Measurements from ENCODE around the gene SSNA1.
A peak's percentile ranks its signal among the peaks of the same experiment; 100 is the strongest.

The SSNA1 gene, protein sequence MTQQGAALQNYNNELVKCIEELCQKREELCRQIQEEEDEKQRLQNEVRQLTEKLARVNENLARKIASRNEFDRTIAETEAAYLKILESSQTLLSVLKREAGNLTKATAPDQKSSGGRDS

GRCh38 chr9:137188490-137189296 is at the start of gene SSNA1, which contains the start of gene ANAPC2:
SSNA1 (plus strand) TSS chr9:137188676; CDS start chr9:137188727, 51 bp downstream.
ANAPC2 (minus strand) TSS chr9:137188560; CDS start chr9:137188532, 28 bp downstream.
- peak; percentile 87 for DNase-seq

DNA sequence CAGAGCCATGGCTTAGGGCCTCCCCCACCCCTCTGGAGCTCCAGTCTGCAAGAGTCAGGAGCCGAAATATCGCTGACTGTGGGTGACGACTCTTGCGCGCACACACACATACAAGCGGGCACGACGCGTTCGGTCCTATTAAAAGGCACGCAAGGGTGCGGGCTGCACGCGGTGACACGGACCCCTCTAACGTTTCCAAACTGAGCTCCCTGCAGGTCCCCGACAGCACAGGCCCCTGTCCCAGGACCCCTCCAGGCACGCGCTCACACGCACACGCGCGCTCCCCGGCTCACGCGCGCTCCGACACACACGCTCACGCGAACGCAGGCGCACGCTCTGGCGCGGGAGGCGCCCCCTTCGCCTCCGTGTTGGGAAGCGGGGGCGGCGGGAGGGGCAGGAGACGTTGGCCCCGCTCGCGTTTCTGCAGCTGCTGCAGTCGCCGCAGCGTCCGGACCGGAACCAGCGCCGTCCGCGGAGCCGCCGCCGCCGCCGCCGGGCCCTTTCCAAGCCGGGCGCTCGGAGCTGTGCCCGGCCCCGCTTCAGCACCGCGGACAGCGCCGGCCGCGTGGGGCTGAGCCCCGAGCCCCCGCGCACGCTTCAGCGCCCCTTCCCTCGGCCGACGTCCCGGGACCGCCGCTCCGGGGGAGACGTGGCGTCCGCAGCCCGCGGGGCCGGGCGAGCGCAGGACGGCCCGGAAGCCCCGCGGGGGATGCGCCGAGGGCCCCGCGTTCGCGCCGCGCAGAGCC is 49.6 kb upstream of the SSNA1 start, which contains the start of gene GRIN1:
TSS of gene GRIN1 (plus strand) at position 433 of the 746 bp plus-strand sequence. CDS start 333 bp downstream, outside the sequence.
- no peak for DNase-seq

GRCh38 chr9:137139468-137140150 is 48.9 kb upstream of the SSNA1 start:
- DNase-seq: no peak

DNA sequence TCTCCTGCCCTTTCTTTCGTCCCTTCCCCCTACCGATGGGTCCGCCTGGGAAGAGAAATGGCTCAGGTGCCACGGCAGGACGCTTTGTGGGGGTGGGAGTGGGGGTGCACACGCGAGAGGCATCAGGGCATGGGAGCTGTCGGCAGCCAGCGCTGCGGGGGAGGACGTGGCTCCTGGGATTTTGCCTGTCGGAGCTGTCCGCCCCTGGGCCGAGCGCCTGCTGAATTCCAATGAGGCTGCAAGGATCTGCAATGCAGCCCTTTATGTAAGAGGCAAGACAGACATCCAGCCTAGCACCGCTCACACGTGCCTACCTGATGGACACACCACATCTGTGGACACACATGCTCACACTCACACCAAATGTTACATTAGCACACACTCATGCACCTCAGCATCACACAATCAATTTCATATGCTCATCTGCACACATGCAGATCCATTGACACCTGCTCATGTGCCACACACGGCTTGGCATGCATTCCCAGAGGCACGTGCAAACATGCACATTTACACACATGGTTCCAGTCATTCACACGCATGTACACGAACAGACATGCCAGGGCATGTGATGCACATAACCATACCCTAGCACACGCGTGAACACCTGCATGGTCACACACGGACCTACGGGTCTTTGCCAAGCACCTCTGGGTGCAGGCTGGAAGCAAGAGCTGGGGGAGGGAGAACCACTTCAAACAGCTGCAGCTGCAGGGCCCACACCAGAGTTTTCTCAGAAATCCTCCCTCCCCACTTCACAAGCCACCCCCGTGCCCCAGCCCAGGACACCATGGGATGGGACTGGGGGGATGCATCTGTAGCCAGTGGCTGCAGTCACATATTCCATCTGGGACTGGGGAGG is 48.1 kb upstream of the SSNA1 start:
- DNase-seq: no peak

- DNase-seq: no peak
Measured at GRCh38 chr9:137141050-137141810, 47.2 kb upstream of the SSNA1 start.

DNA sequence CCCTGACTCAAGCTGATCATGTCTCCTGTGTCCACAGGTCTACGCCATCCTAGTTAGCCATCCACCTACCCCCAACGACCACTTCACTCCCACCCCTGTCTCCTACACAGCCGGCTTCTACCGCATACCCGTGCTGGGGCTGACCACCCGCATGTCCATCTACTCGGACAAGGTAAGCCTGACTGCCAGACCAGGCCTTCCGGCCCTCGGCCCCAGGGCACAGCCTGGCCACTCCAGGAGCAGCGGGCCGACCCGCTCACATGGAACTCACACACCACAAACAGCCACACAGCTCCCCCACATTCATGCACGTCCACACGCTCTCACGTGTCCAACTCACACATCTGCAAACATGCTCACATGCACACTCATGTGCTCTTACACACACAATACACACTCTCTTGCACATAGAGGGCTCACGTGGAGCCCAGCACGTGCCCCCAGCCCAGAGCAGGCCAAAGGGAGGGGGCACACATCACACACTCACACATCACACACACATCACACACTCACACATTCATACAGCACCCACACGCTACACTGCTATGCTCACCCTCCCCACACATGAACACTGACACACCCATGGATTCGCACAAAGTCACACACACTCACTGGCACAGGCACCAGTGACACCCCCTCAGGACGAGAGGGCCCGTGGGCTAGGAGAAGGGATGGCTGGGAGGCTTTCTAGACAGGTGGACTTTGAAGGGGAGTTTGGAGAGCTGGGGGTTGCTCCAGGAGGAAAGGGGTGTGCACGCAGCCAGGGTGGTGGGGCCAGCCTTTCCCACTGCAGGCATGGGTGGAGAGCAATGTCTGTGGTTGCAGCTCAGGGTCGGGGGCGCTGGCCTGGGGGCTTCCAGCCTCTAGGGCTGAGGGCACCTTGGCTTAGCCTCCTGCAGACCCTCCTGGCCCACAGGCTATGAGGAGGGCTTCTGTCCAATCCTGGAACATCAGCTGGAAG is 46.2 kb upstream of the SSNA1 start:
- no peak for DNase-seq

- no peak for DNase-seq
Measured at GRCh38 chr9:137143459-137143858, 45.0 kb upstream of the SSNA1 start.

- DNase-seq: no peak
Measured at GRCh38 chr9:137145731-137146526, 42.5 kb upstream of the SSNA1 start.

GRCh38 chr9:137146527-137146918 is 42.0 kb upstream of the SSNA1 start:
- no peak for DNase-seq

- DNase-seq: no peak
Measured at GRCh38 chr9:137147091-137147792, 41.2 kb upstream of the SSNA1 start.

DNA sequence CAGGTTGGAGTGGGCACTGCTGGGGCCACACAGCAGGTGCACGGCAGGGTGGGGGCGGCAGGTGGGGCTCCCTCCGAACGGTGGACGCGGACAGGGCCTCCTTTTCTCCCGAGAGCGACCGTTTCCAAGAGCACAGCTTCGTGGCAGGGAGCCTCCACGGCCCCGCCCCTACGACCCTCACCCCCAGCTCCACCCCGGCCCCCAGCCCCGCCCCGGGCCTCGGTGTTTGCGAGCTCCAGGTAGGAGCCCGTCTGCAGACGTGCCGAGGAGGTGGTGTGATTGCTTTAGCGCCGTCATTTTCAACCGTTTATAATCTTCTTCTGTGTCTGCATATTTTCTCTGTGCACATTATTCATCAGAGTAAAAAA is 40.7 kb upstream of the SSNA1 start:
- DNase-seq: no peak

GRCh38 chr9:137148242-137148641 is 40.2 kb upstream of the SSNA1 start:
- no peak for DNase-seq

- no peak for DNase-seq
Measured at GRCh38 chr9:137148661-137149060, 39.8 kb upstream of the SSNA1 start.

DNA sequence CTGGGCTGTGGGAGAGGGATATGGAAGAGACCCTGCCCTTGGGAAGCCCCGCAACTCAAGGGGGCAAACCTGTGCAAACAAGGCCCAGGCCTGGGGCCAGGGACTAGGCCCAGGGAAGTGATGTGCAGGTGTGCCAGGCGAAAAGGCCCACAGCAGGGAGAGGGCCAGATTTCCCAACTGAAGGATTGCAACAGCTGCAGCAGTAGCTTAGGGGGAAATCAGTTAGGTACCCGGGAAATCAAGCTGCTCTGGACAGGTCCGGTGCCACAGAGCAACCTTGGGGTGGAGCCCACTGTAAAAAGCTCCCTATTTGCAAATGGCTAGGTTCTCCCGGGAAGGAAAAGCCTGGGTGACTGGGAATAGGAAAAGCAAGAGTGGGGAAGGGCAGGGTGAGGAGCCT is 39.1 kb upstream of the SSNA1 start:
- no peak for DNase-seq

DNA sequence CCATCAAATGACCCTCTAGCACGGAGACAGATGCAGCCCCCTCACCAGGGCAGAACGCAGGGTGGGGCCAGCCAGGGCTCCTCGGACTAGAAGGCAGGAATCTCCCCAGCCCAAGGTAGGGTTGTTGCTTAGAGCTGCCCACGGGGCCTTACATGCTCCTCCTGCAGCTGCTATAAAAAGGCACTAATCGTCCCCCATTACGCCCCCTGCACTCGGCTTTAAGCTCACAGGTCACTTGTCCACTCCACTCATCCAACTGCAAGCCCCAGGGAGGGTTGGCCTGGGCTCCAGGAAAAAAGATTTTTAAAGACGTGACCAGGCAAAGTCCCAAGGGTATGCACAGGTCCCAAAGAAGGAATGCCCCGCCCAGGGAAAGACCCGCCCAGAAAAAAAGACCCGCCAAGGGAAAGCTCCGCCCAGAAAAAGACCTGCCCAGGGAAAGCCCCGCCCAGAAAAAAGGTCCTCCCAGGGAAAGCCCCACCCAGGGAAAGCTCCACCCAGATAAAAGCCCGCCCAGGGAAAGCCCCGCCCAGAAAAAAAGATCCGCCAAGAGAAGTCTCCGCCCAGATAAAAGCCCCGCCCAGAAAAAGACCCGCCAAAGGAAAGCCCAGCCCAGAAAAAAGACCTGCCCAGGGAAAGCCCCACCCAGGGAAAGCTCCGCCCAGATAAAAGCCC is 38.4 kb upstream of the SSNA1 start:
- DNase-seq: no peak

DNA sequence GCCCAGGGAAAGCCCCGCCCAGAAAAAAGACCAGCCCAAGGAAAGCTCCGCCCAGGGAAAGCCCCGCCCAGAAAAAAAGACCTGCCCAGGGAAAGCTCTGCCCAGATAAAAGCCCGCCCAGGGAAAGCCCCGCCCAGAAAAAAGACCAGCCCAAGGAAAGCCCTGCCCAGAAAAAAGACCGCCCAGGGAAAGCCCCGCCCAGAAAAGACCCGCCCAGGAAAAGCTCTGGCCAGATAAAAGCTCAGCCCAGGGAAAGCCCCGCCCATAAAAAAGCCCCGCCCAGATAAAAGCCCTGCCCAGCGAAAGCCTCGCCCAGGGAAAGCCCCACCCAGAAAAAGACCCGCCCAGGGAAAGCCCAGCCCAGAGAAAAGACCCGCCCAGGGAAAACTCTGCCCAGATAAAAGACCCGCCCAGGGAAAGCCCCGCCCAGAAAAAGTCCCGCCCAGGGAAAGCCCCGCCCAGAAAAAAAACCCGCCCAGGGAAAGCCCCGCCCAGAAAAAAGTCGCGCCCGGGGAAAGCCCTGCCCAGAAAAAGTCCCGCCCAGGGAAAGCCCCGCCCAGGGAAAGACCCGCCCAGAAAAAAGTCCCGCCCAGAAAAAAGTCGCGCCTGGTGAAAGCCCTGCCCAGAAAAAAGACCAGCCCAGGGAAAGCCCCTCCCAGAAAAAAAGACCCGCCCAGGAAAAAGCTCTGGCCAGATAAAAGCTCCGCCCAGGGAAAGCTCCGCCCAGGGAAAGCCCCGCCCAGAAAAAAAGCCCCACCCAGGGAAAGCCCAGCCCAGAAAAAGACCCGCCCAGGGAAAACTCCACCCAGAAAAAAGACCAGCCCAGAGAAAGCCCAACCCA is 37.6 kb upstream of the SSNA1 start:
- no peak for DNase-seq

DNA sequence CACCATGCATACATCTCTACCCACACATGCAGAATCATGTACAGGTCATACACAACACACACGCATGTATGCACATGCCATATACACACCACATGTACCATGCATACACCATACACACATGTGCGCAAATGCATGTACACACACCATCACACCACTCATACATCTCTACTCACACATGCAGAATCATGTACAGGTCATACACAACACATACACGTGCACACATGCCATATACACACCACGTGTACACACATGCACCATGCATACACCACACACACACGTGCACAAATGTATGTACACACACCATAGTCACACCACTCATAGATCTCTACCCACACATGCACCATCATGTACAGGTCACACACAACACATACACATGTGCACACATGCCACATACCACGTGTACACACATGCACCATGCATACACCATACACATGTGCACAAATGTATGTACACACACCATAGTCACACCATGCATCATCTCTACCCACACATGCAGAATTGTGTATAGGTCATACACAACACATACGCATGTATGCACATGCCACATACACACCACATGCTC is 35.6 kb upstream of the SSNA1 start:
- DNase-seq: no peak

Data from NCI-H1092 (cell line).